Measurements from ENCODE around the gene UBE4B.

DNA sequence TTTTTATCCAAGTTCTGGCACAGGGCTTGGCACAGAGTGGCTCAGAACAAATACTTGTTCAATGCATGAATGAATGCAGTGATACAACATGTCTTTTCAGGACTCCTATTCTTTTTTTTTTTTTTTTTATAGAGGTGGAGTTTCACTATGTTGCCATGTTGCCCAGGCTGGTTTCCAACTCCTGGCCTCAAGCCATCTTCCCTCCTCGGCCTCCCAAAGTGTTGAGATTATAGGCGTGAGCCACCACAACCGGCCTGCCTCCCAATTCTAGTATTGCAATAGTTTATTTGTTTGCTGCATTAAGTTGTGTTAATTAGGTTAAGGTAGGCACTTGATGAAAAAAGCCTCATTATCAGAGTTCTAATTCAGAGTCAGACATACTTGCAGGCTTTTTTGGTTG, 17.9 kb downstream of the UBE4B start:
- TF ChIP-seq, protein P1, sequence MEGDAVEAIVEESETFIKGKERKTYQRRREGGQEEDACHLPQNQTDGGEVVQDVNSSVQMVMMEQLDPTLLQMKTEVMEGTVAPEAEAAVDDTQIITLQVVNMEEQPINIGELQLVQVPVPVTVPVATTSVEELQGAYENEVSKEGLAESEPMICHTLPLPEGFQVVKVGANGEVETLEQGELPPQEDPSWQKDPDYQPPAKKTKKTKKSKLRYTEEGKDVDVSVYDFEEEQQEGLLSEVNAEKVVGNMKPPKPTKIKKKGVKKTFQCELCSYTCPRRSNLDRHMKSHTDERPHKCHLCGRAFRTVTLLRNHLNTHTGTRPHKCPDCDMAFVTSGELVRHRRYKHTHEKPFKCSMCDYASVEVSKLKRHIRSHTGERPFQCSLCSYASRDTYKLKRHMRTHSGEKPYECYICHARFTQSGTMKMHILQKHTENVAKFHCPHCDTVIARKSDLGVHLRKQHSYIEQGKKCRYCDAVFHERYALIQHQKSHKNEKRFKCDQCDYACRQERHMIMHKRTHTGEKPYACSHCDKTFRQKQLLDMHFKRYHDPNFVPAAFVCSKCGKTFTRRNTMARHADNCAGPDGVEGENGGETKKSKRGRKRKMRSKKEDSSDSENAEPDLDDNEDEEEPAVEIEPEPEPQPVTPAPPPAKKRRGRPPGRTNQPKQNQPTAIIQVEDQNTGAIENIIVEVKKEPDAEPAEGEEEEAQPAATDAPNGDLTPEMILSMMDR (IDR thresholded peaks at IDR 0.05; ENCODE audit: low read depth, low read length, missing input control), result no peak
- TF ChIP-seq HNF4G (IDR thresholded peaks at IDR 0.05) (no peak), JUND (IDR thresholded peaks at IDR 0.05) (no peak), RAD21 (IDR thresholded peaks at IDR 0.05) (no peak), TAF1 (conservative IDR thresholded peaks at IDR 0.05) (no peak), SP1 (IDR thresholded peaks at IDR 0.05) (no peak), YY1 (IDR thresholded peaks at IDR 0.05) (no peak), FOXA2 (IDR thresholded peaks at IDR 0.05) (no peak), EGR1 (IDR thresholded peaks at IDR 0.05; ENCODE audit: low read depth in 2 of 2) (no peak)
- TF ChIP-seq, protein P2, sequence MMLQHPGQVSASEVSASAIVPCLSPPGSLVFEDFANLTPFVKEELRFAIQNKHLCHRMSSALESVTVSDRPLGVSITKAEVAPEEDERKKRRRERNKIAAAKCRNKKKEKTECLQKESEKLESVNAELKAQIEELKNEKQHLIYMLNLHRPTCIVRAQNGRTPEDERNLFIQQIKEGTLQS (IDR thresholded peaks at IDR 0.05), result no peak
- TF ChIP-seq, protein P3, sequence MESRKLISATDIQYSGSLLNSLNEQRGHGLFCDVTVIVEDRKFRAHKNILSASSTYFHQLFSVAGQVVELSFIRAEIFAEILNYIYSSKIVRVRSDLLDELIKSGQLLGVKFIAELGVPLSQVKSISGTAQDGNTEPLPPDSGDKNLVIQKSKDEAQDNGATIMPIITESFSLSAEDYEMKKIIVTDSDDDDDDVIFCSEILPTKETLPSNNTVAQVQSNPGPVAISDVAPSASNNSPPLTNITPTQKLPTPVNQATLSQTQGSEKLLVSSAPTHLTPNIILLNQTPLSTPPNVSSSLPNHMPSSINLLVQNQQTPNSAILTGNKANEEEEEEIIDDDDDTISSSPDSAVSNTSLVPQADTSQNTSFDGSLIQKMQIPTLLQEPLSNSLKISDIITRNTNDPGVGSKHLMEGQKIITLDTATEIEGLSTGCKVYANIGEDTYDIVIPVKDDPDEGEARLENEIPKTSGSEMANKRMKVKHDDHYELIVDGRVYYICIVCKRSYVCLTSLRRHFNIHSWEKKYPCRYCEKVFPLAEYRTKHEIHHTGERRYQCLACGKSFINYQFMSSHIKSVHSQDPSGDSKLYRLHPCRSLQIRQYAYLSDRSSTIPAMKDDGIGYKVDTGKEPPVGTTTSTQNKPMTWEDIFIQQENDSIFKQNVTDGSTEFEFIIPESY (IDR thresholded peaks at IDR 0.05), result no peak
- TF ChIP-seq, protein P4, sequence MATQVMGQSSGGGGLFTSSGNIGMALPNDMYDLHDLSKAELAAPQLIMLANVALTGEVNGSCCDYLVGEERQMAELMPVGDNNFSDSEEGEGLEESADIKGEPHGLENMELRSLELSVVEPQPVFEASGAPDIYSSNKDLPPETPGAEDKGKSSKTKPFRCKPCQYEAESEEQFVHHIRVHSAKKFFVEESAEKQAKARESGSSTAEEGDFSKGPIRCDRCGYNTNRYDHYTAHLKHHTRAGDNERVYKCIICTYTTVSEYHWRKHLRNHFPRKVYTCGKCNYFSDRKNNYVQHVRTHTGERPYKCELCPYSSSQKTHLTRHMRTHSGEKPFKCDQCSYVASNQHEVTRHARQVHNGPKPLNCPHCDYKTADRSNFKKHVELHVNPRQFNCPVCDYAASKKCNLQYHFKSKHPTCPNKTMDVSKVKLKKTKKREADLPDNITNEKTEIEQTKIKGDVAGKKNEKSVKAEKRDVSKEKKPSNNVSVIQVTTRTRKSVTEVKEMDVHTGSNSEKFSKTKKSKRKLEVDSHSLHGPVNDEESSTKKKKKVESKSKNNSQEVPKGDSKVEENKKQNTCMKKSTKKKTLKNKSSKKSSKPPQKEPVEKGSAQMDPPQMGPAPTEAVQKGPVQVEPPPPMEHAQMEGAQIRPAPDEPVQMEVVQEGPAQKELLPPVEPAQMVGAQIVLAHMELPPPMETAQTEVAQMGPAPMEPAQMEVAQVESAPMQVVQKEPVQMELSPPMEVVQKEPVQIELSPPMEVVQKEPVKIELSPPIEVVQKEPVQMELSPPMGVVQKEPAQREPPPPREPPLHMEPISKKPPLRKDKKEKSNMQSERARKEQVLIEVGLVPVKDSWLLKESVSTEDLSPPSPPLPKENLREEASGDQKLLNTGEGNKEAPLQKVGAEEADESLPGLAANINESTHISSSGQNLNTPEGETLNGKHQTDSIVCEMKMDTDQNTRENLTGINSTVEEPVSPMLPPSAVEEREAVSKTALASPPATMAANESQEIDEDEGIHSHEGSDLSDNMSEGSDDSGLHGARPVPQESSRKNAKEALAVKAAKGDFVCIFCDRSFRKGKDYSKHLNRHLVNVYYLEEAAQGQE (IDR thresholded peaks at IDR 0.05), result no peak
